OCI-LY1 (cell line): ENCODE results near the gene POU6F2.

Source experiments
- H2AFZ ChIP-seq: fragments of 200-600 bp; sonication (generic), shearing (Covaris generic); 2 replicates; pipeline ENCODE4 v1.6.0; 2014; ENCODE audit warnings: antibody characterized with exemption, mild to moderate bottlenecking, low read length
- H3F3A ChIP-seq: fragments of 200-600 bp; sonication (generic), shearing (Covaris generic); 2 replicates; pipeline ENCODE4 v1.6.0; 2014; ENCODE audit warnings: mild to moderate bottlenecking, antibody characterized with exemption, low read length, moderate library complexity; ENCODE audit not compliant: insufficient read depth
- H3K27ac ChIP-seq: fragments of 200-600 bp; sonication (generic); 2 replicates; pipeline ENCODE4 v1.5.1; 2014; ENCODE audit warnings: low read length, mixed run types, mild to moderate bottlenecking, low read depth; ENCODE audit not compliant: poor library complexity, severe bottlenecking
- H3K27me3 ChIP-seq: fragments of 200-600 bp; sonication (generic); 2 replicates; pipeline ENCODE4 v1.6.0; 2014; ENCODE audit warnings: antibody characterized with exemption, mild to moderate bottlenecking, low read length, moderate library complexity; ENCODE audit not compliant: insufficient read depth
- H3K36me3 ChIP-seq: fragments of 200-600 bp; sonication (generic); 2 replicates; pipeline ENCODE4 v1.6.1; 2014; ENCODE audit warnings: mild to moderate bottlenecking, antibody characterized with exemption, low read length, moderate library complexity, mixed read lengths; ENCODE audit not compliant: insufficient read depth
- H3K4me1 ChIP-seq: fragments of 200-600 bp; sonication (generic); 2 replicates; pipeline ENCODE4 v1.5.1; 2014; ENCODE audit warnings: mild to moderate bottlenecking, low read length, moderate library complexity; ENCODE audit not compliant: insufficient read depth, severe bottlenecking
- H3K4me2 ChIP-seq: fragments of 200-600 bp; sonication (generic), shearing (Covaris generic); 2 replicates; pipeline ENCODE4 v1.6.1; 2014; ENCODE audit warnings: low read length
- H3K4me3 ChIP-seq: fragments of 200-600 bp; sonication (generic); 2 replicates; pipeline ENCODE4 v1.5.1; 2014; ENCODE audit warnings: low read length, low read depth, mild to moderate bottlenecking, mixed read lengths; ENCODE audit not compliant: poor library complexity, severe bottlenecking
- H3K79me2 ChIP-seq: fragments of 200-600 bp; shearing (Covaris generic); 2 replicates; pipeline ENCODE4 v1.6.1; 2016; ENCODE audit warnings: mixed run types, low read length, mixed read lengths; ENCODE audit not compliant: insufficient read depth
- H3K9ac ChIP-seq: fragments of 200-600 bp; sonication (generic), shearing (Covaris generic); 2 replicates; pipeline ENCODE4 v1.6.1; 2014; ENCODE audit warnings: mild to moderate bottlenecking, low read length, mixed read lengths
- H3K9me2 ChIP-seq: fragments of 200-600 bp; sonication (generic), shearing (Covaris generic); 2 replicates; pipeline ENCODE4 v1.6.1; 2014; ENCODE audit warnings: low read depth, mild to moderate bottlenecking, low read length, mixed read lengths
- H3K9me3 ChIP-seq: fragments of 200-600 bp; shearing (Covaris generic); 2 replicates; pipeline ENCODE4 v1.6.1; 2014; ENCODE audit warnings: low read length, mixed read lengths
- H4K20me1 ChIP-seq: fragments of 200-600 bp; sonication (generic), shearing (Covaris generic); 2 replicates; pipeline ENCODE4 v1.6.0; 2016; ENCODE audit warnings: mild to moderate bottlenecking, low read length; ENCODE audit not compliant: insufficient read depth
- CTCF ChIP-seq: fragments of 200-600 bp; sonication (generic), shearing (Covaris generic); IDR thresholded peaks from 2 replicates; pipeline ENCODE4 v1.5.1; 2017; ENCODE audit warnings: mild to moderate bottlenecking, antibody characterized with exemption, low read length, moderate library complexity, mixed read lengths
- EZH2 ChIP-seq: fragments of 200-600 bp; sonication (generic), shearing (Covaris generic); IDR thresholded peaks from 2 replicates; pipeline ENCODE4 v1.8.0; 2017; ENCODE audit warnings: borderline replicate concordance, mixed run types, mild to moderate bottlenecking, antibody characterized with exemption, low read length, moderate library complexity, mixed read lengths

Gene POU6F2

GRCh38 chr7:39211581-39211980, 233.9 kb downstream of the POU6F2 start:
- Histone ChIP-seq H3K9ac (no peak overlapping the region), H3K9me3 (no peaks in the 10 kb centered on the region), H4K20me1 (no peaks in the 10 kb centered on the region), H3K4me1 (no peaks in the 10 kb centered on the region), H3K79me2 (no peaks in the 10 kb centered on the region), H3F3A (no peaks in the 10 kb centered on the region), H3K36me3 (no peaks in the 10 kb centered on the region), H3K27me3 (no peaks in the 10 kb centered on the region), H3K27ac (no peak overlapping the region), H3K9me2 (no peaks in the 10 kb centered on the region), H3K4me3 (no peak overlapping the region), H2AFZ (no peak overlapping the region), H3K4me2 (no peak overlapping the region)
- TF ChIP-seq CTCF = no peak
- TF ChIP-seq EZH2 = no peak

- no peak overlapping the region for H3K9ac ChIP-seq
- H3K36me3 ChIP-seq = no peaks in the 10 kb centered on the region
- H3K27ac ChIP-seq = no peak overlapping the region
- no peaks in the 10 kb centered on the region for H3K9me3 ChIP-seq
- H3K79me2 ChIP-seq = no peaks in the 10 kb centered on the region
- no peak overlapping the region for H3K4me2 ChIP-seq
- H2AFZ ChIP-seq = no peak overlapping the region
- no peaks in the 10 kb centered on the region for H3K4me1 ChIP-seq
- H3K4me3 ChIP-seq = no peak overlapping the region
- TF ChIP-seq EZH2 (no peak), CTCF (no peak)
- H3F3A ChIP-seq = no peaks in the 10 kb centered on the region
- H3K9me2 ChIP-seq = no peaks in the 10 kb centered on the region
- H4K20me1 ChIP-seq = no peaks in the 10 kb centered on the region
- no peaks in the 10 kb centered on the region for H3K27me3 ChIP-seq
Observed at GRCh38 chr7:39212876-39213275, 235.2 kb downstream of the POU6F2 start.

GRCh38 chr7:39217783-39218182, 240.1 kb downstream of the POU6F2 start:
- H3K79me2 ChIP-seq = no peaks in the 10 kb centered on the region
- H3K4me2 ChIP-seq = no peak overlapping the region
- H3K36me3 ChIP-seq = no peaks in the 10 kb centered on the region
- no peaks in the 10 kb centered on the region for H3K27me3 ChIP-seq
- H3K4me1 ChIP-seq = no peaks in the 10 kb centered on the region
- no peak overlapping the region for H2AFZ ChIP-seq
- H3K9me2 ChIP-seq = no peaks in the 10 kb centered on the region
- H3K4me3 ChIP-seq = no peak overlapping the region
- H3K9me3 ChIP-seq = no peaks in the 10 kb centered on the region
- no peaks in the 10 kb centered on the region for H4K20me1 ChIP-seq
- H3F3A ChIP-seq = no peaks in the 10 kb centered on the region
- H3K27ac ChIP-seq = no peak overlapping the region
- H3K9ac ChIP-seq = no peak overlapping the region
- TF ChIP-seq EZH2 = no peak

- Histone ChIP-seq H3K9me3 (no peaks in the 10 kb centered on the region), H3F3A (no peaks in the 10 kb centered on the region), H3K9ac (no peak overlapping the region), H3K4me2 (no peak overlapping the region), H3K79me2 (no peaks in the 10 kb centered on the region), H4K20me1 (no peaks in the 10 kb centered on the region), H3K27me3 (no peaks in the 10 kb centered on the region), H3K9me2 (no peaks in the 10 kb centered on the region), H3K36me3 (no peaks in the 10 kb centered on the region), H3K27ac (no peak overlapping the region), H3K4me1 (no peaks in the 10 kb centered on the region), H3K4me3 (no peak overlapping the region), H2AFZ (no peak overlapping the region)
- TF ChIP-seq EZH2 = no peak
- no peak for TF ChIP-seq CTCF
Observed at GRCh38 chr7:39219869-39220268, 242.2 kb downstream of the POU6F2 start.
